Erythroblast (primary cell): Measurements from ENCODE around the gene SERINC5.
"Not testable (repeated sequence)": the region's sequence is repeated elsewhere in the genome, so short reads cannot be mapped to it uniquely, and the experiment has no call there.

Experiments used
- DNase-seq, 2 experiments: peaks; one replicate each; lab custom pipeline; 2025; lab: John Stamatoyannopoulos, UW
- GATA1 ChIP-seq: IDR thresholded peaks from 2 replicates; pipeline ENCODE4 v1.6.1; 2011; ENCODE audit warnings: low read depth, mild to moderate bottlenecking, control low read depth, low read length, moderate library complexity
- POLR2A ChIP-seq: IDR thresholded peaks from 2 replicates; pipeline ENCODE4 v1.6.1; 2011; ENCODE audit warnings: mild to moderate bottlenecking, low read length

SERINC5 gene

GRCh38 chr5:80125022-80125961 is 130.6 kb downstream of the SERINC5 start:
- TF ChIP-seq GATA1 (no peak), POLR2A (no peak)
- no peak for DNase-seq

- DNase-seq, result no peak
- no peak for TF ChIP-seq GATA1
- no peak for TF ChIP-seq POLR2A
Observed at GRCh38 chr5:80124121-80124918, 131.5 kb downstream of the SERINC5 start.

- TF ChIP-seq GATA1 (no peak), POLR2A (no peak)
- no peak for DNase-seq
Observed at GRCh38 chr5:80122579-80122978, 133.3 kb downstream of the SERINC5 start.

- TF ChIP-seq POLR2A, result no peak
- DNase-seq, result no peak
Observed at GRCh38 chr5:80119372-80119771, 136.5 kb downstream of the SERINC5 start.

GRCh38 chr5:80117446-80117845 is 138.4 kb downstream of the SERINC5 start:
- no peak for DNase-seq

GRCh38 chr5:80116465-80116864 is 139.4 kb downstream of the SERINC5 start:
- DNase-seq, result no peak
- TF ChIP-seq POLR2A, result no peak
- TF ChIP-seq GATA1, result no peak

More at GRCh38 chr5:80117446-80117845, 138.4 kb downstream of the SERINC5 start:
- no peak for TF ChIP-seq POLR2A
- no peak for TF ChIP-seq GATA1

GRCh38 chr5:80116000-80116399 is 139.8 kb downstream of the SERINC5 start:
- TF ChIP-seq GATA1 (no peak), POLR2A (no peak)
- DNase-seq, result no peak

GRCh38 chr5:80114860-80115259 is 141.0 kb downstream of the SERINC5 start:
- DNase-seq, result no peak

GRCh38 chr5:80111376-80111990 is 144.4 kb downstream of the SERINC5 start:
- DNase-seq, result not testable (repeated sequence)

More at GRCh38 chr5:80114860-80115259, 141.0 kb downstream of the SERINC5 start:
- no peak for TF ChIP-seq GATA1
- no peak for TF ChIP-seq POLR2A

GRCh38 chr5:80109646-80110478 is 146.0 kb downstream of the SERINC5 start:
- DNase-seq, result no peak
- no peak for TF ChIP-seq POLR2A
- TF ChIP-seq GATA1, result no peak

- TF ChIP-seq GATA1, result no peak
- TF ChIP-seq POLR2A, result no peak
- DNase-seq, result no peak
Observed at GRCh38 chr5:80106916-80107315, 148.9 kb downstream of the SERINC5 start.

GRCh38 chr5:80105698-80106439 is 150.0 kb downstream of the SERINC5 start:
- no peak for DNase-seq

GRCh38 chr5:80103371-80103770 is 152.5 kb downstream of the SERINC5 start:
- no peak for DNase-seq
- TF ChIP-seq GATA1, result no peak
- TF ChIP-seq POLR2A, result no peak

More at GRCh38 chr5:80105698-80106439, 150.0 kb downstream of the SERINC5 start:
- no peak for TF ChIP-seq GATA1
- TF ChIP-seq POLR2A, result no peak

GRCh38 chr5:80101993-80102392 is 153.9 kb downstream of the SERINC5 start:
- TF ChIP-seq POLR2A (no peak), GATA1 (no peak)
- DNase-seq, result no peak
